ENCODE data around the gene TRRAP.

The TRRAP gene

DNA sequence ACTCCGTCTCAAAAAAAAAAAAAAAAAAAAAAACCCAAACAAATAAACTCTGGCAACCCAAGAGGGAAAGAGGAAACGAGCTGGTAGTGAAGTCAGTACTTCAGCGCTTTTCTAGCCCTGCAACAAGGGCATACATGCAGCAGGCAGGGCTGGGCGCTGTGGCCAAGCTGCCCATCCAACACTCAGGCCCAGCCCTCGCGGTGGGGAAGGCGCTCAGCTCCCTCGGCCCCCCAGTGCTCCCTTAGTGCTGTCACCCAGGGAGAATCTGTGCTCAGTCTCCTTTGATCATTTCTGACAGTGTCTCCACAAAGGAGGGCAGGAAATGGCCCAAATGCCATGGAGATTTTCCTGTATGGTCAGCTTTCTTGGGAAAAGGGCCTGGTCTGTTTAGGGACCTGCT lies 168.4 kb downstream of the TRRAP start:
- no peak for DNase-seq (ENCODE audit: low read depth)
- TF ChIP-seq, protein P1, sequence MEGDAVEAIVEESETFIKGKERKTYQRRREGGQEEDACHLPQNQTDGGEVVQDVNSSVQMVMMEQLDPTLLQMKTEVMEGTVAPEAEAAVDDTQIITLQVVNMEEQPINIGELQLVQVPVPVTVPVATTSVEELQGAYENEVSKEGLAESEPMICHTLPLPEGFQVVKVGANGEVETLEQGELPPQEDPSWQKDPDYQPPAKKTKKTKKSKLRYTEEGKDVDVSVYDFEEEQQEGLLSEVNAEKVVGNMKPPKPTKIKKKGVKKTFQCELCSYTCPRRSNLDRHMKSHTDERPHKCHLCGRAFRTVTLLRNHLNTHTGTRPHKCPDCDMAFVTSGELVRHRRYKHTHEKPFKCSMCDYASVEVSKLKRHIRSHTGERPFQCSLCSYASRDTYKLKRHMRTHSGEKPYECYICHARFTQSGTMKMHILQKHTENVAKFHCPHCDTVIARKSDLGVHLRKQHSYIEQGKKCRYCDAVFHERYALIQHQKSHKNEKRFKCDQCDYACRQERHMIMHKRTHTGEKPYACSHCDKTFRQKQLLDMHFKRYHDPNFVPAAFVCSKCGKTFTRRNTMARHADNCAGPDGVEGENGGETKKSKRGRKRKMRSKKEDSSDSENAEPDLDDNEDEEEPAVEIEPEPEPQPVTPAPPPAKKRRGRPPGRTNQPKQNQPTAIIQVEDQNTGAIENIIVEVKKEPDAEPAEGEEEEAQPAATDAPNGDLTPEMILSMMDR (conservative IDR thresholded peaks at IDR 0.05; ENCODE audit: low read length) = no peak
- no peak overlapping the region for H3K4me3 ChIP-seq (ENCODE audit: low read length)

DNA sequence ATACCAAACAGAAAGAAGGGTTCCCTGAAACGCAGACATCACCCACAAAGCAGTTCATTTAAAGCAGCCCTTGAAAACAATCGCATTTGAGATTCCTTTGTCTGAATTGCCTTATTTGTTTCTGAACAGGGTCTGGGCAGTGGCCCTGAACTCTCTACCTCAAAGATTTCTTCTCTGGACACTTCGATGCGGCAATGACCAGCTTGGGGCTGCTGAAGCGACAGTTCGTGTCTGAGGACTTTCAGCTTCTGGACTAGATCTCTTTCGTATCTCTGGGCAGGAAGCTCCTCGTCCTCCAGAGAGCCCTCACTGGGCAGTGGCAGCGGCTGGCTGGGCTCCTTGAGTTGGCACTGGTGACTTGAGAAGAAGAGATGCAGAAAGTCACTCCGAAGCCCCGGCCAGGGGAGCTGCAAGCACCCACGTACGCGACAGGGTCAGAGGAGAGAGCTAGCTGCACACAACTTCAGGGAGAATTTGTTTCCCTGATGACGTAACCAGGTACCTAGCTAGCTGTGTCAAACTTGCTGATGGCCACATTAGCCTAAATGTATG lies 169.3 kb downstream of the TRRAP start:
- TF ChIP-seq, protein P1 (conservative IDR thresholded peaks at IDR 0.05; ENCODE audit: low read length) = no peak
- no peak overlapping the region for H3K4me3 ChIP-seq (ENCODE audit: low read length)
- DNase-seq (ENCODE audit: low read depth) = no peak

DNA sequence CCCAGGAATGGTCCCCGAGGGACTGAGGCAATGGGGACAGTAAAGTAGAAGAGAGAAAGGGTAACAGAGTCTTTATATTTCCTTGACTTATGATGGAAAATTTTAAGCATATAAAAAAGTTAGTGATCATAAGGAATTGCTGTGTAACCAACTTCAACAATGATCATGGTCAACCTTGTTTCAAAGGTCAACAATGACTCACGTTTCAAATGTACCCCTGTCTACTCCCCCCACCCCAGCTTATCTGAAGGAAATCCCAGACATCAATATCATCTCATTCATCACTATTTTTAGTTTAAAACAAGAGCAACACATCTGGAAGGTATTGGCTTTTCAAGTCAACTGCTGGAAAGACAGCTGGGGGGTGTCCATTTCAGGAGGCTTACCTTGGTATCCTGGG lies 172.6 kb downstream of the TRRAP start:
- DNase-seq (ENCODE audit: low read depth) = no peak
- no peak overlapping the region for H3K4me3 ChIP-seq (ENCODE audit: low read length)
- TF ChIP-seq, protein P1 (conservative IDR thresholded peaks at IDR 0.05; ENCODE audit: low read length) = no peak

DNA sequence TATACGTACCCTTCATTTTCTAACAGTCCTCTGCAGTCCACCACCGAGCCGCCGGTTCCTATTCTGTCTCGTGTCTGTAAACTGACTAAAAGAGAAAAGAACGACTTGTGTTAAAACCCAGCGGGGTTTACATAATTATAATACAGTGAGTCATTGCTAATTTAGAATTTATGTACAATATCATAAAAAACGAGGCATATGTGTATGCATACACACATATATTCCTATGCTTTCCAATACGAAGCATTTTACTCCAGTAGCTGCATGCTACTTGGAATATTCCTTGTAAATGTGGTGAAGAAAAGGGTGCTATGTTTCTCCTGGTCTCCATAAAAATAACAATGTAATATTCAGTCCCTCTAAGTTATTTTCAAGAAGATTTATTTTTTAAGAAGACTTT lies 176.4 kb downstream of the TRRAP start:
- no peak for DNase-seq (ENCODE audit: low read depth)
- TF ChIP-seq, protein P1 (conservative IDR thresholded peaks at IDR 0.05; ENCODE audit: low read length) = no peak
- H3K4me3 ChIP-seq (ENCODE audit: low read length) = no peak overlapping the region

DNA sequence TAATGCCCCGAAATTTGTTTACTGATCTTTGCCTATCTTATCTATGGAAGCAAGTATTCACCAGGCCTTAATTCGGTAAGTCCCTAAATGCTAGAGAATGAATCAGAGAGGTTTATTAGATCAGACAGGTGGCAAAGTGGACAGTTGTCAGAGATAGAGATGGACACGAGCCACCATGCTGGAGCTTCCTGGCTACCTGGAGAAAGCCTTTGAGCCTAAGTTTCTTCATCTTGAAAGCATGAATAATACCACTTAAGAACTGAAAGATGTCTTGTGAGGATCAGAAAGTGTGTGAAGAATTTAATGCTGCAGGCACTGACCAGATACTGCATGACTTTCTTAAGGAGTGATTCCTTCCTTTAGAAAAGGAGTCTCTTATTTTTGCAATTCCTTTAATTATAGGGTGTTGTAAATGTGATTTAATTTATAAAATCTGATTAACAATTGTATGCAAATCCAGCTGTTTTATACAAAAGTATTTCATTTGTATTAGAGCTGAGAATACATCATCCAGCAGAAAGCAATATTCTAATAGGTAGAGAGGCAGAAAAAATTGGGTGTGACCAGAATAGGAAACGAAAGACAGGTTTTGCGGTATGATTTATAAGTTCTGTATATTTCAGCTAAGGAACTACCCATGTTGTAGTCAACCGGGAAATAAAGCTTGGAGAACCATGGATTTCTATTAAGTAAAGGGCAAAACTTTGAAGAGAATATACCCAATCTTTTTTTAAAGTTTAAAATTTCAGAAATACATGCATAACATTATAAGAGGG lies 182.9 kb downstream of the TRRAP start:
- TF ChIP-seq, protein P1 (conservative IDR thresholded peaks at IDR 0.05; ENCODE audit: low read length) = no peak
- no peak overlapping the region for H3K4me3 ChIP-seq (ENCODE audit: low read length)
- DNase-seq (ENCODE audit: low read depth) = no peak
